T-cell (primary cell): Measurements from ENCODE around the gene EID2B. TPM values are rescaled to one million over a fixed set of nuclear protein-coding genes. Genes with fewer than 3 reads are reported as not detected.
A peak's percentile ranks its signal among the peaks of the same experiment; 100 is the strongest.

ENCODE experiments used
- ATAC-seq, 4 experiments: fragments of 200-7000 bp in 3 of 4; fragments of 150-1000 bp in 1 of 4; cut with Tn5 transposase; replicated peaks in 1 of 4; 1 replicate in 3 of 4; 2 replicates in 1 of 4; pipeline ENCODE4 v1.10.0; 2021; ENCODE audit warnings: moderate library complexity in 3 of 4, mild to moderate bottlenecking in 2 of 4, moderate number of reproducible peaks in 1 of 4
- CTCF ChIA-PET, 2 donors: fragments of 300-600 bp; sonication (Branson Sonifier 250); formaldehyde crosslinking; loops; one replicate each; lab custom pipeline; 2022; ENCODE audit warnings: antibody characterized with exemption in 2 of 2; lab: Charles Lee
- POLR2A ChIA-PET, 2 donors: fragments of 300-600 bp; sonication (Branson Sonifier 250); formaldehyde crosslinking; loops; one replicate each; lab custom pipeline; 2022; ENCODE audit warnings: antibody characterized with exemption in 2 of 2; lab: Charles Lee
- DNase-seq, 35 experiments: peaks; one replicate each; pipeline versions ENCODE4 v3.0.0 to v3.0.0-alpha.2; 2013 to 2023
- H3K27ac ChIP-seq: one replicate; pipeline ENCODE4 v1.5.1; 2013; ENCODE audit warnings: low read length
- H3K27me3 ChIP-seq, 2 experiments: replicated peaks in 1 of 2; 1 replicate in 1 of 2; 2 replicates in 1 of 2; pipeline versions ENCODE4 v1.6.1 to v1.7.0; 2013; ENCODE audit warnings: low read length in 1 of 2, mixed read lengths in 1 of 2; ENCODE audit not compliant: control insufficient read depth in 2 of 2, insufficient read depth in 2 of 2; ENCODE audit errors: extremely low read depth in 1 of 2
- H3K36me3 ChIP-seq, 2 donors: 1 replicate in 1 of 2; 2 replicates in 1 of 2; pipeline versions ENCODE4 v1.6.1 to v1.7.0; 2013; ENCODE audit warnings: low read length in 1 of 2; ENCODE audit not compliant: control insufficient read depth in 2 of 2, insufficient read depth in 1 of 2; ENCODE audit errors: extremely low read depth in 1 of 2
- H3K4me1 ChIP-seq, 2 experiments: 1 replicate in 1 of 2; 2 replicates in 1 of 2; pipeline versions ENCODE4 v1.6.1 to v1.7.0; 2013; ENCODE audit warnings: low read length in 2 of 2, mixed read lengths in 1 of 2; ENCODE audit not compliant: insufficient read depth in 2 of 2, control insufficient read depth in 1 of 2; ENCODE audit errors: extremely low read depth in 1 of 2
- H3K4me3 ChIP-seq, 2 donors: 1 replicate in 1 of 2; 2 replicates in 1 of 2; pipeline versions ENCODE4 v1.5.1 to v1.7.0; 2013; ENCODE audit warnings: mild to moderate bottlenecking in 2 of 2, low read length in 1 of 2, moderate library complexity in 1 of 2; ENCODE audit not compliant: control insufficient read depth in 1 of 2; ENCODE audit errors: extremely low read depth in 1 of 2
- H3K9me3 ChIP-seq: 2 replicates; pipeline ENCODE4 v1.7.0; 2013
- H3K27ac Mint-ChIP-seq, 2 donors: one replicate each; pipeline ENCODE4 v1.8.0; 2020 to 2021; ENCODE audit warnings: mild to moderate bottlenecking in 2 of 2, mixed read lengths in 2 of 2
- H3K27me3 Mint-ChIP-seq, 2 donors: one replicate each; pipeline ENCODE4 v1.8.0; 2021 to 2022; ENCODE audit warnings: mixed read lengths in 2 of 2
- H3K36me3 Mint-ChIP-seq: one replicate; pipeline ENCODE4 v1.8.0; 2021; ENCODE audit warnings: mixed read lengths
- H3K4me1 Mint-ChIP-seq, 3 donors: one replicate each; pipeline ENCODE4 v1.8.0; 2020 to 2022; ENCODE audit warnings: mixed read lengths in 3 of 3, mild to moderate bottlenecking in 1 of 3
- H3K4me3 Mint-ChIP-seq, 3 donors: one replicate each; pipeline ENCODE4 v1.8.0; 2020 to 2022; ENCODE audit warnings: mild to moderate bottlenecking in 3 of 3, mixed read lengths in 3 of 3, moderate library complexity in 3 of 3
- H3K9me3 Mint-ChIP-seq, 3 donors: one replicate each; pipeline ENCODE4 v1.8.0; 2020 to 2022; ENCODE audit warnings: mixed read lengths in 3 of 3
- WGBS: methylation state at CpG from one replicate; pipeline ENCODE4 v1.1.5; 2013; ENCODE audit warnings: missing lambda C conversion rate; ENCODE audit not compliant: insufficient coverage; 5-methylcytosine and 5-hydroxymethylcytosine counted together
- total RNA-seq, 35 experiments: library from RNA in 6 of 35; stranded (reverse) in 6 of 35; fragments of 120-200 nt in 1 of 35; gene quantifications; one replicate each; pipeline versions ENCODE4 v1.2.1 to v1.2.4 and lab custom pipeline; 2013 to 2026

EID2B gene
- total RNA-seq, 5 donors from 2014 or later (not counting 1 experiment from before 2014, with no cell fraction given) = 4.1 to 6.3 (median 5.8) TPM

- H3K27me3 Mint-ChIP-seq = no peaks in the 10 kb centered on the region
- peaks cover 5 to 6% (median 6%) of the 10 kb centered on the region in 3 donors for H3K4me1 Mint-ChIP-seq
- peaks cover 0 to under 1% of the 10 kb centered on the region in 2 experiments for H3K4me1 ChIP-seq
- no peak for DNase-seq
- no peaks in the 10 kb centered on the region for H3K27me3 ChIP-seq
- ChIA-PET CTCF (interaction anchor here in 1 of 2 donors (0.6 kb wide), 1 partner anchor 237 kb away, joined by 3 read pairs; no protein-coding TSS in a partner anchor), POLR2A (no interaction called here)
- no peak overlapping the region for H3K27ac Mint-ChIP-seq
- no peaks in the 10 kb centered on the region for H3K36me3 ChIP-seq
- H3K4me3 ChIP-seq = no peak overlapping the region
- no peaks in the 10 kb centered on the region for H3K36me3 Mint-ChIP-seq
- no peak overlapping the region for H3K4me3 Mint-ChIP-seq
- H3K9me3 ChIP-seq = no peaks in the 10 kb centered on the region
- no peak overlapping the region for H3K27ac ChIP-seq
- ATAC-seq = no peak
- WGBS = 65% methylated on average over 2 of the region's 8 CpGs
- H3K9me3 Mint-ChIP-seq = no peaks in the 10 kb centered on the region
These were observed 8.2 kb downstream of the EID2B start for GRCh38 chr19:39524495-39524894.

- H3K36me3 ChIP-seq = no peaks in the 10 kb centered on the region
- no peak for DNase-seq
- no peak overlapping the region for H3K4me3 Mint-ChIP-seq
- ChIA-PET POLR2A (no interaction called here), CTCF (no interaction called here)
- no peaks in the 10 kb centered on the region for H3K9me3 Mint-ChIP-seq
- peaks cover 13 to 22% of the 10 kb centered on the region in 2 donors for H3K27me3 Mint-ChIP-seq
- H3K27me3 ChIP-seq = peaks cover 7 to 30% of the 10 kb centered on the region in 2 experiments
- no peaks in the 10 kb centered on the region for H3K9me3 ChIP-seq
- no peaks in the 10 kb centered on the region for H3K36me3 Mint-ChIP-seq
- peaks cover 5 to 9% (median 8%) of the 10 kb centered on the region in 3 donors for H3K4me1 Mint-ChIP-seq
- no peak overlapping the region for H3K4me3 ChIP-seq
- H3K4me1 ChIP-seq = peaks cover 0 to 4% of the 10 kb centered on the region in 2 experiments
- ATAC-seq = no peak
- no peak overlapping the region for H3K27ac ChIP-seq
- no peak overlapping the region for H3K27ac Mint-ChIP-seq
- WGBS = no CpG with 5 or more reads among the region's 8 CpGs
These were observed 11.8 kb downstream of the EID2B start for GRCh38 chr19:39520541-39521484.

GRCh38 chr19:39518975-39519374, 13.7 kb downstream of the EID2B start:
- POLR2A ChIA-PET = no interaction called here

GRCh38 chr19:39518458-39518857, 14.2 kb downstream of the EID2B start:
- no peaks in the 10 kb centered on the region for H3K9me3 ChIP-seq
- peaks cover 10 to 52% of the 10 kb centered on the region in 2 experiments for H3K27me3 ChIP-seq
- WGBS = no CpG with 5 or more reads among the region's 5 CpGs
- ChIA-PET CTCF (no interaction called here), POLR2A (no interaction called here)
- Mint-ChIP-seq H3K9me3 (no peaks in the 10 kb centered on the region), H3K4me1 (peaks cover 13 to 15% (median 14%) of the 10 kb centered on the region in 3 donors), H3K27ac (no peak overlapping the region), H3K27me3 (peaks cover 25 to 38% of the 10 kb centered on the region in 2 donors), H3K4me3 (no peak overlapping the region), H3K36me3 (no peaks in the 10 kb centered on the region)
- ATAC-seq (no peak), DNase-seq (no peak)
- H3K4me3 ChIP-seq = no peak overlapping the region
- H3K27ac ChIP-seq = no peak overlapping the region
- no peaks in the 10 kb centered on the region for H3K36me3 ChIP-seq
- H3K4me1 ChIP-seq = peaks cover 6 to 17% of the 10 kb centered on the region in 2 experiments

More at GRCh38 chr19:39518975-39519374, 13.7 kb downstream of the EID2B start:
- no peaks in the 10 kb centered on the region for H3K36me3 ChIP-seq
- Mint-ChIP-seq H3K36me3 (no peaks in the 10 kb centered on the region), H3K27ac (no peak overlapping the region), H3K9me3 (no peaks in the 10 kb centered on the region), H3K4me1 (peaks cover 13 to 15% (median 14%) of the 10 kb centered on the region in 3 donors), H3K27me3 (peaks cover 20 to 33% of the 10 kb centered on the region in 2 donors), H3K4me3 (no peak overlapping the region)
- no peak for DNase-seq
- ATAC-seq = no peak
- H3K27me3 ChIP-seq = peaks cover 8 to 48% of the 10 kb centered on the region in 2 experiments
- H3K4me3 ChIP-seq = no peak overlapping the region
- no peaks in the 10 kb centered on the region for H3K9me3 ChIP-seq
- 80% methylated on average over 8 of the region's 9 CpGs for WGBS
- CTCF ChIA-PET = no interaction called here
- no peak overlapping the region for H3K27ac ChIP-seq
- H3K4me1 ChIP-seq = peaks cover 6 to 17% of the 10 kb centered on the region in 2 experiments

- ATAC-seq (no peak), DNase-seq (no peak)
- H3K9me3 Mint-ChIP-seq = no peaks in the 10 kb centered on the region
- WGBS = 63% methylated on average over 3 of the region's 3 CpGs
- H3K27me3 Mint-ChIP-seq = peaks cover 26 to 44% of the 10 kb centered on the region in 2 donors
- POLR2A ChIA-PET = no interaction called here
- Histone ChIP-seq H3K27me3 (peaks cover 10 to 61% of the 10 kb centered on the region in 2 experiments), H3K27ac (no peak overlapping the region), H3K36me3 (no peaks in the 10 kb centered on the region), H3K4me3 (no peak overlapping the region), H3K9me3 (no peaks in the 10 kb centered on the region), H3K4me1 (peaks cover 6 to 17% of the 10 kb centered on the region in 2 experiments)
- H3K4me1 Mint-ChIP-seq = peaks cover 13 to 15% (median 14%) of the 10 kb centered on the region in 3 donors
- H3K4me3 Mint-ChIP-seq = peak overlapping the region in 1 of 3 donors; percentile 26
- H3K27ac Mint-ChIP-seq = peak overlapping the region in 1 of 2 donors; percentile 1
- CTCF ChIA-PET = interaction anchor here in 1 of 2 donors (0.7 kb wide), 1 partner anchor 626 kb away, joined by 8 read pairs; no protein-coding TSS in a partner anchor
- H3K36me3 Mint-ChIP-seq = no peaks in the 10 kb centered on the region
These were observed 15.2 kb downstream of the EID2B start for GRCh38 chr19:39517432-39517831.

- peaks cover 31 to 49% of the 10 kb centered on the region in 2 donors for H3K27me3 Mint-ChIP-seq
- CTCF ChIA-PET = interaction anchor here in 1 of 2 donors (0.8 kb wide), 1 partner anchor 17 kb away, joined by 3 read pairs; the partner anchor contains the start of gene EID2B
These were observed 16.4 kb downstream of the EID2B start for GRCh38 chr19:39516270-39516669.

More at GRCh38 chr19:39516270-39516669, 16.4 kb downstream of the EID2B start:
- Mint-ChIP-seq H3K4me1 (peaks cover 13 to 15% (median 14%) of the 10 kb centered on the region in 3 donors), H3K4me3 (peak overlapping the region; percentile 65 to 83 (median 67)), H3K27ac (no peak overlapping the region), H3K9me3 (no peaks in the 10 kb centered on the region), H3K36me3 (no peaks in the 10 kb centered on the region)
- Histone ChIP-seq H3K27ac (no peak overlapping the region), H3K36me3 (no peaks in the 10 kb centered on the region), H3K4me1 (peaks cover 6 to 17% of the 10 kb centered on the region in 2 experiments), H3K9me3 (no peaks in the 10 kb centered on the region), H3K27me3 (peaks cover 10 to 73% of the 10 kb centered on the region in 2 experiments), H3K4me3 (no peak overlapping the region)
- no peak for DNase-seq
- 46% methylated on average over 4 of the region's 6 CpGs for WGBS
- POLR2A ChIA-PET = interaction anchor here in 1 of 2 donors (0.7 kb wide), 1 partner anchor 752 kb away, joined by 4 read pairs; no protein-coding TSS in a partner anchor
- ATAC-seq = no peak
